Mesothelial cell of epicardium (in vitro differentiated cells): ENCODE measurements around the gene KDM8. TPM values are rescaled to one million over a fixed set of nuclear protein-coding genes. Genes with fewer than 3 reads are reported as not detected.

Experiments
- DNase-seq, 2 experiments: peaks; one replicate each; pipeline ENCODE4 v3.0.0; 2021; ENCODE audit warnings: low spot score in 2 of 2; ENCODE audit not compliant: unreplicated experiment in 2 of 2
- H3K27ac Mint-ChIP-seq: 2 replicates; pipeline ENCODE4 v1.8.0; 2021; ENCODE audit warnings: mixed read lengths
- H3K27me3 Mint-ChIP-seq: 2 replicates; pipeline ENCODE4 v1.8.0; 2021; ENCODE audit warnings: low read depth, mixed read lengths
- H3K36me3 Mint-ChIP-seq: 2 replicates; pipeline ENCODE4 v1.8.0; 2021; ENCODE audit warnings: mixed read lengths
- H3K4me1 Mint-ChIP-seq: 2 replicates; pipeline ENCODE4 v1.8.0; 2021; ENCODE audit warnings: mixed read lengths
- H3K4me3 Mint-ChIP-seq: 2 replicates; pipeline ENCODE4 v1.8.0; 2021; ENCODE audit warnings: mild to moderate bottlenecking, moderate library complexity, mixed read lengths
- H3K9me3 Mint-ChIP-seq: 2 replicates; pipeline ENCODE4 v1.8.0; 2021; ENCODE audit warnings: mixed read lengths
- CTCF ChIP-seq: fragments of 200-600 bp; sonication (generic); IDR thresholded peaks from one replicate; pipeline ENCODE4 v1.5.0; 2021; ENCODE audit warnings: antibody characterized with exemption; ENCODE audit not compliant: unreplicated experiment
- total RNA-seq: library from RNA; stranded (reverse); gene quantifications from 3 replicates; pipeline ENCODE4 v1.2.1, GENCODE V29; 2021

Gene KDM8
- total RNA-seq, 1 donor from 2014 or later: 11.8 TPM

- no peaks in the 10 kb centered on the region for H3K9me3 Mint-ChIP-seq
- peaks cover 5% of the 10 kb centered on the region for H3K4me1 Mint-ChIP-seq
- H3K27me3 Mint-ChIP-seq: no peaks in the 10 kb centered on the region
- no peak overlapping the region for H3K4me3 Mint-ChIP-seq
- no peak for DNase-seq
- no peaks in the 10 kb centered on the region for H3K36me3 Mint-ChIP-seq
- TF ChIP-seq CTCF: no peak
- no peak overlapping the region for H3K27ac Mint-ChIP-seq
Measured at GRCh38 chr16:27191352-27191924, 11.9 kb upstream of the KDM8 start.

GRCh38 chr16:27193300-27193990 lies 9.9 kb upstream of the KDM8 start:
- Mint-ChIP-seq H3K4me1 (peaks cover 5% of the 10 kb centered on the region), H3K4me3 (no peak overlapping the region), H3K9me3 (no peaks in the 10 kb centered on the region), H3K36me3 (no peaks in the 10 kb centered on the region), H3K27me3 (peaks cover 2% of the 10 kb centered on the region), H3K27ac (no peak overlapping the region)
- no peak for DNase-seq
- no peak for TF ChIP-seq CTCF

GRCh38 chr16:27195076-27195741 lies 8.1 kb upstream of the KDM8 start:
- DNase-seq: no peak
- Mint-ChIP-seq H3K27ac (peak overlapping the region; percentile 52), H3K4me1 (peaks cover 5% of the 10 kb centered on the region), H3K9me3 (no peaks in the 10 kb centered on the region), H3K27me3 (peaks cover 2% of the 10 kb centered on the region), H3K36me3 (no peaks in the 10 kb centered on the region), H3K4me3 (no peak overlapping the region)
- no peak for TF ChIP-seq CTCF

- H3K4me1 Mint-ChIP-seq: peaks cover 5% of the 10 kb centered on the region
- H3K36me3 Mint-ChIP-seq: no peaks in the 10 kb centered on the region
- peaks cover 2% of the 10 kb centered on the region for H3K27me3 Mint-ChIP-seq
- TF ChIP-seq CTCF: no peak
- no peaks in the 10 kb centered on the region for H3K9me3 Mint-ChIP-seq
- no peak for DNase-seq
- H3K27ac Mint-ChIP-seq: peak overlapping the region; percentile 56
- H3K4me3 Mint-ChIP-seq: no peak overlapping the region
Measured at GRCh38 chr16:27195941-27196595, 7.3 kb upstream of the KDM8 start.

- Mint-ChIP-seq H3K4me3 (no peak overlapping the region), H3K36me3 (no peaks in the 10 kb centered on the region), H3K27ac (no peak overlapping the region), H3K9me3 (no peaks in the 10 kb centered on the region), H3K27me3 (peaks cover 2% of the 10 kb centered on the region), H3K4me1 (peaks cover 3% of the 10 kb centered on the region)
- TF ChIP-seq CTCF: no peak
- no peak for DNase-seq
Measured at GRCh38 chr16:27197004-27197403, 6.3 kb upstream of the KDM8 start.
